GM12878 (cell line): ENCODE data around the gene FHOD3. TPM values are rescaled to one million over a fixed set of nuclear protein-coding genes. Genes with fewer than 3 reads are reported as not detected.

Source experiments
- ATAC-seq: fragments of 200-7000 bp; cut with Tn5 transposase; 3 replicates; pipeline ENCODE4 v1.9.1; 2020; ENCODE audit warnings: mild to moderate bottlenecking, moderate library complexity
- BruUV-seq: library from RNA; stranded (reverse); fragments of 400-500 nt; replicated peaks from 2 replicates; lab custom pipeline; 2021; lab: Mats Ljungman, UMichigan
- CTCF ChIA-PET: fragments of 300-600 bp; sonication (Branson Sonifier 250); formaldehyde crosslinking; extraction: SDS; loops from one replicate; lab custom pipeline; 2021; ENCODE audit warnings: inconsistent platforms; lab: Yijun Ruan, JAX
- POLR2A ChIA-PET: fragments of 350-600 bp; formaldehyde crosslinking; extraction: SDS; loops from one replicate; lab custom pipeline; 2021; ENCODE audit warnings: inconsistent platforms; lab: Charles Lee
- RAD21 ChIA-PET: fragments of 300-600 bp; sonication (Branson Sonifier 250); formaldehyde crosslinking; loops from one replicate; lab custom pipeline; 2023; ENCODE audit warnings: antibody characterized with exemption; ENCODE audit not compliant: unreplicated experiment; lab: Charles Lee
- SMC1A ChIA-PET: fragments of 300-600 bp; sonication (Branson Sonifier 250); formaldehyde crosslinking; loops from one replicate; lab custom pipeline; 2023; ENCODE audit not compliant: unreplicated experiment, uncharacterized antibody; lab: Charles Lee
- DNase-seq: peaks from one replicate; pipeline ENCODE4 v3.0.0-alpha.2; 2011; ENCODE audit warnings: low read depth, low spot score
- FAIRE-seq: peaks from 3 replicates; lab custom pipeline; 2011; peaks lifted over from hg19 to GRCh38; lab: Jason Lieb, UNC
- H2AFZ ChIP-seq: 2 replicates; pipeline ENCODE4 v1.6.0; 2011; ENCODE audit warnings: low read depth, low read length, control low read depth; ENCODE audit not compliant: control insufficient read depth
- H3K27ac ChIP-seq: 2 replicates; pipeline ENCODE4 v1.5.1; 2011; ENCODE audit warnings: control low read depth; ENCODE audit not compliant: control insufficient read depth, insufficient read depth
- H3K27me3 ChIP-seq, 2 experiments: replicated peaks in 1 of 2; 2 replicates each; pipeline versions ENCODE4 v1.6.0 to v1.6.1; 2011; ENCODE audit warnings: low read length in 1 of 2; ENCODE audit not compliant: control insufficient read depth in 2 of 2, insufficient read depth in 2 of 2
- H3K36me3 ChIP-seq, 2 experiments: 2 replicates each; pipeline ENCODE4 v1.5.1; 2011; ENCODE audit warnings: low read length in 1 of 2; ENCODE audit not compliant: control insufficient read depth in 2 of 2, insufficient read depth in 2 of 2
- H3K4me1 ChIP-seq: 2 replicates; pipeline ENCODE4 v1.6.1; 2011; ENCODE audit warnings: mild to moderate bottlenecking, low read length, moderate library complexity, mixed read lengths; ENCODE audit not compliant: control insufficient read depth, insufficient read depth
- H3K4me2 ChIP-seq: 2 replicates; pipeline ENCODE4 v1.6.0; 2011; ENCODE audit warnings: control low read depth; ENCODE audit not compliant: control insufficient read depth, insufficient read depth
- H3K4me3 ChIP-seq: fragments of 200-600 bp; sonication (generic); 2 replicates; pipeline ENCODE4 v1.5.1; 2016
- H3K79me2 ChIP-seq: 2 replicates; pipeline ENCODE4 v1.6.0; 2011; ENCODE audit warnings: low read length; ENCODE audit not compliant: control insufficient read depth, insufficient read depth
- H3K9ac ChIP-seq: 2 replicates; pipeline ENCODE4 v1.8.0; 2011; ENCODE audit warnings: low read length, control low read depth, mixed read lengths; ENCODE audit not compliant: control insufficient read depth, insufficient read depth
- H3K9me3 ChIP-seq: replicated peaks from 3 replicates; pipeline ENCODE4 v1.5.1; 2011; ENCODE audit warnings: mild to moderate bottlenecking, low read length; ENCODE audit not compliant: control insufficient read depth, insufficient read depth
- H4K20me1 ChIP-seq: 2 replicates; pipeline ENCODE4 v1.6.0; 2011; ENCODE audit not compliant: control insufficient read depth, insufficient read depth
- BCL11A ChIP-seq: IDR thresholded peaks from 2 replicates; pipeline ENCODE4 v1.6.1; 2011; ENCODE audit warnings: low read depth, low read length
- CHD1 ChIP-seq: IDR thresholded peaks from 2 replicates; pipeline ENCODE4 v1.6.1; 2012; ENCODE audit warnings: low read depth, low read length, improper control_type of control experiment
- FOS ChIP-seq: IDR thresholded peaks from 3 replicates; pipeline ENCODE4 v1.6.1; 2011; ENCODE audit warnings: borderline replicate concordance; ENCODE audit not compliant: insufficient read length; ENCODE audit errors: extremely low read depth
- IKZF1 ChIP-seq: fragments of 450-650 bp; conservative IDR thresholded peaks from 2 replicates; pipeline ENCODE4 v1.6.1; 2017; ENCODE audit warnings: antibody characterized with exemption, mild to moderate bottlenecking
- MEF2B ChIP-seq: fragments of 450-650 bp; IDR thresholded peaks from 2 replicates; pipeline ENCODE4 v1.6.1; 2018; ENCODE audit warnings: mild to moderate bottlenecking, moderate library complexity; ENCODE audit not compliant: partially characterized antibody, poor library complexity, severe bottlenecking
- NR2C1 ChIP-seq: fragments of 450-650 bp; IDR thresholded peaks from 2 replicates; pipeline ENCODE4 v1.6.1; 2017; ENCODE audit warnings: antibody characterized with exemption, mild to moderate bottlenecking, moderate library complexity
- NRF1 ChIP-seq: conservative IDR thresholded peaks from 2 replicates; pipeline ENCODE4 v1.6.1; 2011; ENCODE audit warnings: mild to moderate bottlenecking, low read depth, low read length, improper control_type of control experiment
- POU2F2 ChIP-seq: IDR thresholded peaks from 3 replicates; pipeline ENCODE4 v1.6.1; 2011; ENCODE audit warnings: low read depth, mild to moderate bottlenecking, low read length, borderline replicate concordance
- RB1 ChIP-seq: fragments of 450-650 bp; formaldehyde crosslinking; IDR thresholded peaks from 2 replicates; pipeline ENCODE4 v1.6.1; 2017; ENCODE audit warnings: mild to moderate bottlenecking, borderline replicate concordance
- RELA ChIP-seq: fragments of 450-650 bp; IDR thresholded peaks from 2 replicates; pipeline ENCODE4 v1.8.0; 2014; ENCODE audit warnings: borderline replicate concordance; ENCODE audit not compliant: partially characterized antibody
- ZZZ3 ChIP-seq: IDR thresholded peaks from 2 replicates; pipeline ENCODE4 v1.6.1; 2011; ENCODE audit warnings: low read depth; ENCODE audit not compliant: control insufficient read depth, insufficient read length
- WGBS: methylation state at CpG from one replicate; pipeline ENCODE4 v1.1.6; 2016; ENCODE audit warnings: low lambda C conversion rate; ENCODE audit not compliant: insufficient replicate concordance, insufficient coverage; ENCODE audit errors: missing lambda C conversion rate; 5-methylcytosine and 5-hydroxymethylcytosine counted together
- in situ Hi-C: fragments of 300-500 bp; cut with MboI; formaldehyde crosslinking; loops from 9 replicates; pipeline ENCODE4 v1.14.3; 2018; ENCODE audit warnings: mixed read lengths
- intact Hi-C: fragments of 100-400 bp; cut with micrococcal nuclease; formaldehyde crosslinking; loops from one replicate; pipeline ENCODE4 v1.14.2; 2022; ENCODE audit not compliant: unreplicated experiment
- polyA plus RNA-seq, 11 experiments: library from polyadenylated mRNA; depleted of rRNA in 4 of 11; unstranded in 6 of 11; stranded (reverse) in 5 of 11; fragments of >200 nt; fragmentation: Nextera tagmentation in 4 of 11; fragmentation: Illumina TruSeq in 1 of 11; extraction: Ambion mirVana in 4 of 11; extraction: Trizol in 1 of 11; gene quantifications; 1 replicate in 1 of 11; 2 replicates in 10 of 11; pipeline versions ENCODE4 v1.2.1 to v1.2.3, GENCODE V29; 2011 to 2016; ENCODE audit warnings: inconsistent platforms in 2 of 11, missing spikeins in 2 of 11, low read depth in 1 of 11
- total RNA-seq, 4 experiments: library from RNA; depleted of rRNA in 3 of 4; stranded (reverse); fragments of >200 nt in 3 of 4; fragmentation: Illumina TruSeq in 1 of 4; extraction: Trizol in 1 of 4; gene quantifications; 2 replicates each; pipeline versions ENCODE4 v1.2.1 to v1.2.3, GENCODE V29; 2013 to 2021
- TF ChIP-seq, protein P1 (sequence below), 3 experiments: IDR thresholded peaks in 2 of 3; conservative IDR thresholded peaks in 1 of 3; 2 replicates each; pipeline ENCODE4 v1.5.1; 2011; ENCODE audit warnings: low read depth in 3 of 3, low read length in 3 of 3, mild to moderate bottlenecking in 3 of 3, control low read depth in 2 of 3, moderate library complexity in 2 of 3, inconsistent platforms in 1 of 3, mixed read lengths in 1 of 3; ENCODE audit not compliant: control insufficient read depth in 2 of 3, insufficient read depth in 1 of 3; ENCODE audit errors: extremely low read depth in 1 of 3

FHOD3 gene
- total and polyA plus RNA-seq, 10 of the 15 experiments (the other 5 are each of a cell fraction or from before 2014, with no cell fraction given) = 0.77 to 26.7 (median 10.4) TPM

GRCh38 chr18:36448384-36449290 lies 151.1 kb downstream of the FHOD3 start:
- SMC1A ChIA-PET = interaction anchor here (0.6 to 9.6 kb wide), 8 partner anchors 8 to 24 kb away, joined by 3 to 136 read pairs (median 6); no protein-coding TSS in a partner anchor
- BruUV-seq = no TSS peak
- H2AFZ ChIP-seq = no peak overlapping the region
- RAD21 ChIA-PET = interaction anchor here (2.3 kb wide), 1 partner anchor 9 kb away, joined by 8 read pairs; no protein-coding TSS in a partner anchor
- H3K79me2 ChIP-seq = no peaks in the 10 kb centered on the region
- in situ Hi-C loops = no loop called here
- no peaks in the 10 kb centered on the region for H3K36me3 ChIP-seq
- TF ChIP-seq MEF2B (peak; percentile 23), IKZF1 (0 out of 2 replicates have a peak, but pooled peaks have one; percentile 13), BCL11A (no peak)
- no peaks in the 10 kb centered on the region for H4K20me1 ChIP-seq
- WGBS = 57% methylated on average over 3 of the region's 3 CpGs
- no peak overlapping the region for H3K9ac ChIP-seq
- CTCF ChIA-PET = interaction anchor here (0.9 to 2.1 kb wide), 4 partner anchors 8 to 123 kb away, joined by 3 to 5 read pairs (median 4); no protein-coding TSS in a partner anchor
- intact Hi-C loops = no loop called here
- no peaks in the 10 kb centered on the region; the same call in 1 of the 2 replicates for H3K4me1 ChIP-seq
- FAIRE-seq = no peak
- H3K4me2 ChIP-seq = no peak overlapping the region
- no peak for ATAC-seq
- no peak for DNase-seq
- no peaks in the 10 kb centered on the region for H3K9me3 ChIP-seq
- H3K27me3 ChIP-seq = no peaks in the 10 kb centered on the region
- no peak overlapping the region for H3K27ac ChIP-seq
- H3K4me3 ChIP-seq = no peak overlapping the region
- POLR2A ChIA-PET = interaction anchor here (0.6 to 1.2 kb wide), 2 partner anchors 10 to 119 kb away, joined by 3 to 6 read pairs; no protein-coding TSS in a partner anchor

GRCh38 chr18:36449451-36449850 lies 151.9 kb downstream of the FHOD3 start:
- Histone ChIP-seq H3K27me3 (no peaks in the 10 kb centered on the region), H3K79me2 (no peaks in the 10 kb centered on the region), H3K9ac (no peak overlapping the region), H3K4me1 (no peaks in the 10 kb centered on the region; the same call in 1 of the 2 replicates), H3K9me3 (no peaks in the 10 kb centered on the region), H2AFZ (no peak overlapping the region), H3K36me3 (no peaks in the 10 kb centered on the region), H3K4me2 (no peak overlapping the region), H3K4me3 (no peak overlapping the region), H4K20me1 (no peaks in the 10 kb centered on the region), H3K27ac (no peak overlapping the region)
- ATAC-seq (no peak), DNase-seq (no peak), FAIRE-seq (no peak)
- intact Hi-C loops (no loop called here), in situ Hi-C loops (no loop called here)
- SMC1A ChIA-PET = interaction anchor here (0.6 to 9.6 kb wide), 7 partner anchors 9 to 326 kb away, joined by 3 to 136 read pairs (median 3); no protein-coding TSS in a partner anchor
- RAD21 ChIA-PET = interaction anchor here (1.1 to 2.3 kb wide), 2 partner anchors 9 kb away, joined by 3 to 8 read pairs; no protein-coding TSS in a partner anchor
- WGBS = 24% methylated on average over 2 of the region's 2 CpGs
- BruUV-seq = no TSS peak
- CTCF ChIA-PET = interaction anchor here (0.7 to 2.1 kb wide), 3 partner anchors 8 to 122 kb away, joined by 3 to 5 read pairs (median 3); no protein-coding TSS in a partner anchor
- POLR2A ChIA-PET = interaction anchor here (0.5 to 1.2 kb wide), 4 partner anchors 11 to 158 kb away, joined by 3 to 6 read pairs (median 4); no protein-coding TSS in a partner anchor
- TF ChIP-seq NRF1 (no peak), CHD1 (no peak), RB1 (no peak), FOS (no peak), NR2C1 (no peak), POU2F2 (no peak), RELA (no peak), ZZZ3 (no peak)
- TF ChIP-seq, protein P1, sequence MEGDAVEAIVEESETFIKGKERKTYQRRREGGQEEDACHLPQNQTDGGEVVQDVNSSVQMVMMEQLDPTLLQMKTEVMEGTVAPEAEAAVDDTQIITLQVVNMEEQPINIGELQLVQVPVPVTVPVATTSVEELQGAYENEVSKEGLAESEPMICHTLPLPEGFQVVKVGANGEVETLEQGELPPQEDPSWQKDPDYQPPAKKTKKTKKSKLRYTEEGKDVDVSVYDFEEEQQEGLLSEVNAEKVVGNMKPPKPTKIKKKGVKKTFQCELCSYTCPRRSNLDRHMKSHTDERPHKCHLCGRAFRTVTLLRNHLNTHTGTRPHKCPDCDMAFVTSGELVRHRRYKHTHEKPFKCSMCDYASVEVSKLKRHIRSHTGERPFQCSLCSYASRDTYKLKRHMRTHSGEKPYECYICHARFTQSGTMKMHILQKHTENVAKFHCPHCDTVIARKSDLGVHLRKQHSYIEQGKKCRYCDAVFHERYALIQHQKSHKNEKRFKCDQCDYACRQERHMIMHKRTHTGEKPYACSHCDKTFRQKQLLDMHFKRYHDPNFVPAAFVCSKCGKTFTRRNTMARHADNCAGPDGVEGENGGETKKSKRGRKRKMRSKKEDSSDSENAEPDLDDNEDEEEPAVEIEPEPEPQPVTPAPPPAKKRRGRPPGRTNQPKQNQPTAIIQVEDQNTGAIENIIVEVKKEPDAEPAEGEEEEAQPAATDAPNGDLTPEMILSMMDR (IDR thresholded peaks at IDR 0.05 in 2 of 3, conservative IDR thresholded peaks at IDR 0.05 in 1 of 3; ENCODE audit: control insufficient read depth in 2 of 3, extremely low read depth in 1 of 3, insufficient read depth in 1 of 3, low read depth in 3 of 3, low read length in 3 of 3) = no peak
